HG03097 (cell line): ENCODE results near the gene PLEKHA6.

Experiments used
- ATAC-seq: cut with Tn5 transposase; IDR thresholded peaks from one replicate; pipeline ENCODE4 v1.9.1; 2021; ENCODE audit not compliant: unreplicated experiment, low FRiP score

The PLEKHA6 gene

GRCh38 chr1:204356997-204357396 lies 2.7 kb downstream of the PLEKHA6 start:
- no peak for ATAC-seq

GRCh38 chr1:204355913-204356312 lies 3.8 kb downstream of the PLEKHA6 start:
- ATAC-seq, result no peak

GRCh38 chr1:204354579-204354978 lies 5.2 kb downstream of the PLEKHA6 start:
- no peak for ATAC-seq

- no peak for ATAC-seq
Measured at GRCh38 chr1:204353213-204353910, 6.4 kb downstream of the PLEKHA6 start.

GRCh38 chr1:204350857-204351573 lies 8.7 kb downstream of the PLEKHA6 start:
- no peak for ATAC-seq

- no peak for ATAC-seq
Measured at GRCh38 chr1:204350312-204350711, 9.4 kb downstream of the PLEKHA6 start.

- no peak for ATAC-seq
Measured at GRCh38 chr1:204349602-204350001, 10.1 kb downstream of the PLEKHA6 start.

GRCh38 chr1:204348722-204349121 lies 11.0 kb downstream of the PLEKHA6 start:
- ATAC-seq, result no peak

GRCh38 chr1:204348242-204348641 lies 11.5 kb downstream of the PLEKHA6 start:
- ATAC-seq, result no peak

- no peak for ATAC-seq
Measured at GRCh38 chr1:204345941-204346645, 13.6 kb downstream of the PLEKHA6 start.

- ATAC-seq, result no peak
Measured at GRCh38 chr1:204345438-204345841, 14.3 kb downstream of the PLEKHA6 start.

- ATAC-seq, result no peak
Measured at GRCh38 chr1:204344665-204345355, 14.9 kb downstream of the PLEKHA6 start.

- ATAC-seq, result no peak
Measured at GRCh38 chr1:204343802-204344201, 15.9 kb downstream of the PLEKHA6 start.

- ATAC-seq, result no peak
Measured at GRCh38 chr1:204343247-204343646, 16.5 kb downstream of the PLEKHA6 start.

- no peak for ATAC-seq
Measured at GRCh38 chr1:204342310-204342709, 17.4 kb downstream of the PLEKHA6 start.

GRCh38 chr1:204341380-204341779 lies 18.3 kb downstream of the PLEKHA6 start:
- ATAC-seq, result no peak

- ATAC-seq, result no peak
Measured at GRCh38 chr1:204340081-204340889, 19.4 kb downstream of the PLEKHA6 start.

- ATAC-seq, result no peak
Measured at GRCh38 chr1:204339541-204339940, 20.2 kb downstream of the PLEKHA6 start.

- no peak for ATAC-seq
Measured at GRCh38 chr1:204338997-204339396, 20.7 kb downstream of the PLEKHA6 start.

- no peak for ATAC-seq
Measured at GRCh38 chr1:204338360-204338759, 21.4 kb downstream of the PLEKHA6 start.
